ENCODE results near the gene SUGCT. TPM values are rescaled to one million over a fixed set of nuclear protein-coding genes. Genes with fewer than 3 reads are reported as not detected.

SUGCT gene
- total and polyA plus RNA-seq, 9 of the 15 experiments (the other 6 are each of a cell fraction or from before 2014, with no cell fraction given), result 0.58 to 2.5 (median 1.4) TPM

DNA sequence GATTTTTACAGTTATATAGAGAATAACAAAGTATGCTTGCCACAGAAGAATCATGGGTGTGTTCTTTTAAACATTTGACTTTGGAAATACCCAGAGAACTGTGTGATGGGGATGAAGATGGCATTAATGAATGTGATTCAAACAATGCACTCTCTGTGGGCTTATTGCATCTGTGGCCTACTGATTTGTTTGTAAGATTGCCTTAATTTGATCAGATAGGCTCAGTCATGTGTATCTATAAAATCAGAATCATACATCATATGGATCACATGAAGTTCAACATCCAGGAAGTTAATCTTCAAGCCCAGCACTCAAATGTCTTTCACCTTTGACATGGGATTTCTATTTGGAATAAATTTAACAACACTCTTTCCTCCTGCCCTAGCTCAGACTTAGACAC, 410.9 kb downstream of the SUGCT start (continued):
- TF ChIP-seq HMGN3 (IDR thresholded peaks at IDR 0.05; ENCODE audit: borderline replicate concordance, extremely low read depth, insufficient read length, low read depth, low read length) (no peak), GTF2A2 (tag; IDR thresholded peaks at IDR 0.05) (no peak), RBFOX2 (IDR thresholded peaks at IDR 0.05; ENCODE audit: low read depth, low read length) (no peak), HNRNPK (IDR thresholded peaks at IDR 0.05; ENCODE audit: low read depth, low read length, poor library complexity, severe bottlenecking) (no peak)
- TF ChIP-seq, protein P1, sequence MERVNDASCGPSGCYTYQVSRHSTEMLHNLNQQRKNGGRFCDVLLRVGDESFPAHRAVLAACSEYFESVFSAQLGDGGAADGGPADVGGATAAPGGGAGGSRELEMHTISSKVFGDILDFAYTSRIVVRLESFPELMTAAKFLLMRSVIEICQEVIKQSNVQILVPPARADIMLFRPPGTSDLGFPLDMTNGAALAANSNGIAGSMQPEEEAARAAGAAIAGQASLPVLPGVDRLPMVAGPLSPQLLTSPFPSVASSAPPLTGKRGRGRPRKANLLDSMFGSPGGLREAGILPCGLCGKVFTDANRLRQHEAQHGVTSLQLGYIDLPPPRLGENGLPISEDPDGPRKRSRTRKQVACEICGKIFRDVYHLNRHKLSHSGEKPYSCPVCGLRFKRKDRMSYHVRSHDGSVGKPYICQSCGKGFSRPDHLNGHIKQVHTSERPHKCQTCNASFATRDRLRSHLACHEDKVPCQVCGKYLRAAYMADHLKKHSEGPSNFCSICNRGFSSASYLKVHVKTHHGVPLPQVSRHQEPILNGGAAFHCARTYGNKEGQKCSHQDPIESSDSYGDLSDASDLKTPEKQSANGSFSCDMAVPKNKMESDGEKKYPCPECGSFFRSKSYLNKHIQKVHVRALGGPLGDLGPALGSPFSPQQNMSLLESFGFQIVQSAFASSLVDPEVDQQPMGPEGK (CRISPR knock-in tag; IDR thresholded peaks at IDR 0.05; ENCODE audit: borderline replicate concordance), result no peak

DNA sequence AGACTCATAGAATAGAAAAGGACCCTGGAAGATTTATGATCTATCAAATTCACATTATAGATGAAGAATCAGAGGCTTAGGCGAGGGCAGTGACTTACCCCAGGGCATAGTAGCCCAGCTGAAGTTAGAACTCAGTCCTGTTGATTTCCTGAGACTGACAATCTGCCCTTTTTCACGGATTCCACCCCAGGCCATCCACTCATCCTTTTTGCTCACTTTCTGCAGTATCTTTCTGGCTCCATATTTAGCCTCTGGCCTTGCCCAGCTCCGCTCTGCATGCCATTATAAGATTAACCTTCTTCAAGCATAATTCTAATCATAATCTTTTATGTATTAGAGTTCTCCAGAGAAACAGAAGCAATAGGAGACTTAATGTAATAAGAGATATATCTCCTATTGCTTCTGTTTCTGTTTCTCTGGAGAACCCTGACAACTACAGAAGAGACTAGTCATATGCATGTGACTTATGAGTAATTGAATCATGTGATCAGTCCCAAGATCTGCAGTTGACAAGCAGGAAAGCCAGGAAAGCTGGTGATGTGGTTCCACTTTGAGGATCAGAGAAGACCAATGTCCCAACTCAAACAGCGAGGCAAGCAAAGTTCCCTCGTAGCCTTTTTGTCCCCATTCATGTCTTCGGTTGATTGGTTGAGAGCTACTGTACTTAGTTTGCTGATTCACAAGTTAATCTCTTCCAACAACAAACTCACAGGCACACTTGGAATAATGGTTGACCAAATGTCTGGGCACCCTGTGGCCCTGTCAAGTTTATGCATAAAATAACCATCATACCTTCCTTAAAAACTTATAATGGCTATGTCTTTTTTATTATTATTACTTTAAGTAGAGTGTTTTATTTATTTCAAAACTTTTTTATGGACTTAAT, 412.1 kb downstream of the SUGCT start:
- ChIA-PET POLR2A (no interaction called here), CTCF (ENCODE audit: low intra/inter-chr PET ratio) (no interaction called here)
- 6% methylated on average over 6 of the region's 6 CpGs for WGBS (ENCODE audit: insufficient coverage, low coverage, missing lambda C conversion rate)
- Histone ChIP-seq H3K27ac (ENCODE audit: extremely low read depth, low read depth, low read length) (no peak overlapping the region), H3K9me1 (ENCODE audit: control insufficient read depth, insufficient read depth, low read length) (no peaks in the 10 kb centered on the region), H3K4me1 (replicated peaks in 1 of 2; ENCODE audit: control insufficient read depth in 2 of 2, insufficient read depth in 2 of 2, low read length in 2 of 2) (no peaks in the 10 kb centered on the region; a peak in 1 of 5 replicates), H3K27me3 (ENCODE audit: control insufficient read depth in 2 of 2, insufficient read depth in 2 of 2, low read length in 2 of 2) (no peaks in the 10 kb centered on the region), H3K36me3 (ENCODE audit: control insufficient read depth, insufficient read depth, low read length) (no peaks in the 10 kb centered on the region), H4K20me1 (replicated peaks; ENCODE audit: control insufficient read depth, insufficient read depth, low read length) (no peaks in the 10 kb centered on the region), H3K9me3 (replicated peaks; ENCODE audit: control insufficient read depth, insufficient read depth, low read depth, low read length) (no peaks in the 10 kb centered on the region), H3K79me2 (ENCODE audit: control insufficient read depth, insufficient read depth, low read length) (no peaks in the 10 kb centered on the region), H3K4me2 (ENCODE audit: insufficient read depth, low read length) (no peak overlapping the region), H2AFZ (ENCODE audit: low read depth, low read length) (peak overlapping the region; percentile 16; the same call in 1 of the 2 replicates), H3K4me3 (no peak overlapping the region), H3K9ac (ENCODE audit: insufficient read depth in 1 of 2, low read depth in 2 of 2, low read length in 2 of 2) (no peak overlapping the region)
- in situ Hi-C loops (cut with MboI), result no loop called here
- no TSS peak for BruUV-seq (replicated peaks)
- no peak for ATAC-seq
- intact Hi-C loops (cut with micrococcal nuclease), result no loop called here
- FAIRE-seq, result no peak
- no peak for DNase-seq (ENCODE audit: extremely low read depth in 1 of 4, low spot score in 3 of 4)
- TF ChIP-seq DMBX1 (CRISPR knock-in tag; IDR thresholded peaks at IDR 0.05; ENCODE audit: borderline replicate concordance), result peak; percentile 31; the same call in 1 of the 2 replicates
- TF ChIP-seq, protein P2, sequence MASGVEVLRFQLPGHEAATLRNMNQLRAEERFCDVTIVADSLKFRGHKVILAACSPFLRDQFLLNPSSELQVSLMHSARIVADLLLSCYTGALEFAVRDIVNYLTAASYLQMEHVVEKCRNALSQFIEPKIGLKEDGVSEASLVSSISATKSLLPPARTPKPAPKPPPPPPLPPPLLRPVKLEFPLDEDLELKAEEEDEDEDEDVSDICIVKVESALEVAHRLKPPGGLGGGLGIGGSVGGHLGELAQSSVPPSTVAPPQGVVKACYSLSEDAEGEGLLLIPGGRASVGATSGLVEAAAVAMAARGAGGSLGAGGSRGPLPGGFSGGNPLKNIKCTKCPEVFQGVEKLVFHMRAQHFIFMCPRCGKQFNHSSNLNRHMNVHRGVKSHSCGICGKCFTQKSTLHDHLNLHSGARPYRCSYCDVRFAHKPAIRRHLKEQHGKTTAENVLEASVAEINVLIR (CRISPR knock-in tag; IDR thresholded peaks at IDR 0.05), result peak; percentile 65
- TF ChIP-seq, protein P3, sequence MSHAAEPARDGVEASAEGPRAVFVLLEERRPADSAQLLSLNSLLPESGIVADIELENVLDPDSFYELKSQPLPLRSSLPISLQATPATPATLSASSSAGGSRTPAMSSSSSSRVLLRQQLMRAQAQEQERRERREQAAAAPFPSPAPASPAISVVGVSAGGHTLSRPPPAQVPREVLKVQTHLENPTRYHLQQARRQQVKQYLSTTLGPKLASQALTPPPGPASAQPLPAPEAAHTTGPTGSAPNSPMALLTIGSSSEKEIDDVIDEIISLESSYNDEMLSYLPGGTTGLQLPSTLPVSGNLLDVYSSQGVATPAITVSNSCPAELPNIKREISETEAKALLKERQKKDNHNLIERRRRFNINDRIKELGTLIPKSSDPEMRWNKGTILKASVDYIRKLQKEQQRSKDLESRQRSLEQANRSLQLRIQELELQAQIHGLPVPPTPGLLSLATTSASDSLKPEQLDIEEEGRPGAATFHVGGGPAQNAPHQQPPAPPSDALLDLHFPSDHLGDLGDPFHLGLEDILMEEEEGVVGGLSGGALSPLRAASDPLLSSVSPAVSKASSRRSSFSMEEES (CRISPR knock-in tag; IDR thresholded peaks at IDR 0.05), result peak; percentile 84
- TF ChIP-seq ZNF75A (CRISPR knock-in tag; IDR thresholded peaks at IDR 0.05), result 0 out of 2 replicates have a peak, but pooled peaks have one; percentile 21
- peak; percentile 71; the same call in 1 of the 2 replicates for TF ChIP-seq FOXJ2 (tag; IDR thresholded peaks at IDR 0.05)
- TF ChIP-seq, protein P4, sequence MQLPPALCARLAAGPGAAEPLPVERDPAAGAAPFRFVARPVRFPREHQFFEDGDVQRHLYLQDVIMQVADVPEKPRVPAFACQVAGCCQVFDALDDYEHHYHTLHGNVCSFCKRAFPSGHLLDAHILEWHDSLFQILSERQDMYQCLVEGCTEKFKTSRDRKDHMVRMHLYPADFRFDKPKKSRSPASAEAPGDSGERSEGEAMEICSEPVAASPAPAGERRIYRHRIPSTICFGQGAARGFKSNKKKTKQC (CRISPR knock-in tag; IDR thresholded peaks at IDR 0.05), result no peak
- 0 out of 2 replicates have a peak, but pooled peaks have one; percentile 32 for TF ChIP-seq MEF2D (tag; conservative IDR thresholded peaks at IDR 0.05; ENCODE audit: low read depth)
- TF ChIP-seq FOSL1 (tag; conservative IDR thresholded peaks at IDR 0.05), result peak; percentile 76

Data from K562 (cell line).